Measurements from ENCODE around the gene PPM1J.

Gene PPM1J

GRCh38 chr1:112703706-112704105 lies 11.4 kb downstream of the PPM1J start:
- DNase-seq = no peak

- no peak for DNase-seq
Measured at GRCh38 chr1:112702420-112703261, 12.5 kb downstream of the PPM1J start.

GRCh38 chr1:112702067-112702395 lies 13.1 kb downstream of the PPM1J start:
- DNase-seq = no peak

GRCh38 chr1:112701227-112702066 lies 13.7 kb downstream of the PPM1J start:
- DNase-seq = no peak

- peak; percentile 54 for DNase-seq
Measured at GRCh38 chr1:112700290-112701226, 14.6 kb downstream of the PPM1J start.

- DNase-seq = no peak
Measured at GRCh38 chr1:112699425-112700144, 15.5 kb downstream of the PPM1J start.

- DNase-seq = no peak
Measured at GRCh38 chr1:112698366-112699310, 16.5 kb downstream of the PPM1J start.

- DNase-seq = no peak
Measured at GRCh38 chr1:112697781-112698201, 17.3 kb downstream of the PPM1J start.

GRCh38 chr1:112696578-112697314 lies 18.4 kb downstream of the PPM1J start:
- no peak for DNase-seq

GRCh38 chr1:112695276-112695675 lies 19.9 kb downstream of the PPM1J start:
- DNase-seq = no peak

- no peak for DNase-seq
Measured at GRCh38 chr1:112694363-112694929, 20.7 kb downstream of the PPM1J start.

GRCh38 chr1:112693821-112694220 lies 21.3 kb downstream of the PPM1J start:
- no peak for DNase-seq

- no peak for DNase-seq
Measured at GRCh38 chr1:112692681-112693080, 22.5 kb downstream of the PPM1J start.

- no peak for DNase-seq
Measured at GRCh38 chr1:112689842-112690237, 25.3 kb downstream of the PPM1J start.

- DNase-seq = no peak
Measured at GRCh38 chr1:112689196-112689841, 25.8 kb downstream of the PPM1J start.

- no peak for DNase-seq
Measured at GRCh38 chr1:112688781-112689193, 26.3 kb downstream of the PPM1J start.

GRCh38 chr1:112687785-112688496 lies 27.2 kb downstream of the PPM1J start:
- no peak for DNase-seq

GRCh38 chr1:112687361-112687760 lies 27.8 kb downstream of the PPM1J start:
- no peak for DNase-seq

- DNase-seq = no peak
Measured at GRCh38 chr1:112686835-112687234, 28.3 kb downstream of the PPM1J start.

All from activated CD4-positive, CD25-positive, alpha-beta regulatory T cell treated with anti-CD3 and anti-CD28 coated beads, Interleukin-2, amount 50 U/mL, for 72 hours (primary cell).